HepG2 (cell line): ENCODE measurements around the gene SYNC. TPM values are rescaled to one million over a fixed set of nuclear protein-coding genes. Genes with fewer than 3 reads are reported as not detected.

Experiments used
- ARHGAP35 ChIP-seq: sonication (generic); formaldehyde crosslinking; IDR thresholded peaks from 2 replicates; pipeline ENCODE4 v1.9.0; 2022; ENCODE audit warnings: mild to moderate bottlenecking, inconsistent platforms, moderate library complexity, missing genetic modification reagents, borderline replicate concordance
- EHMT2 ChIP-seq: fragments of 200-600 bp; sonication (generic); IDR thresholded peaks from 2 replicates; pipeline ENCODE4 v1.7.0; 2017; ENCODE audit warnings: antibody characterized with exemption, low read depth, low read length, borderline replicate concordance
- GTF2F1 ChIP-seq: fragments of 150-350 bp; IDR thresholded peaks from 2 replicates; pipeline ENCODE4 v1.6.1; 2014; ENCODE audit warnings: low read length
- IRF2 ChIP-seq: IDR thresholded peaks from 2 replicates; pipeline ENCODE4 v1.6.1; 2018; ENCODE audit warnings: missing genetic modification reagents, missing compliant biosample characterization
- MBD4 ChIP-seq: IDR thresholded peaks from 2 replicates; pipeline ENCODE4 v1.6.1; 2012; ENCODE audit warnings: low read length, inconsistent platforms, borderline replicate concordance
- PHB2 ChIP-seq: fragments of 450-650 bp; IDR thresholded peaks from 2 replicates; pipeline ENCODE4 v1.6.1; 2018; ENCODE audit not compliant: partially characterized antibody
- TEAD2 ChIP-seq: sonication (generic); formaldehyde crosslinking; IDR thresholded peaks from 2 replicates; pipeline ENCODE4 v1.9.0; 2021; ENCODE audit warnings: missing genetic modification reagents
- TEAD3 ChIP-seq: optimal IDR thresholded peaks from 2 replicates; pipeline ENCODE3; 2016; ENCODE audit warnings: borderline replicate concordance
- ZIK1 ChIP-seq: sonication (generic); formaldehyde crosslinking; IDR thresholded peaks from 2 replicates; pipeline ENCODE4 v1.5.0; 2020; ENCODE audit warnings: mild to moderate bottlenecking, low read depth, missing genetic modification reagents, borderline replicate concordance
- ZNF207 ChIP-seq: fragments of 450-650 bp; IDR thresholded peaks from 2 replicates; pipeline ENCODE4 v1.6.1; 2016; ENCODE audit warnings: antibody characterized with exemption, borderline replicate concordance
- ZNF232 ChIP-seq: sonication (generic); formaldehyde crosslinking; IDR thresholded peaks from 2 replicates; pipeline ENCODE4 v1.4.0; 2020; ENCODE audit warnings: missing genetic modification reagents, borderline replicate concordance
- ZNF460 ChIP-seq: sonication (generic); formaldehyde crosslinking; IDR thresholded peaks from 2 replicates; pipeline ENCODE4 v1.5.1; 2020; ENCODE audit warnings: missing genetic modification reagents, mild to moderate bottlenecking, borderline replicate concordance
- ZNF572 ChIP-seq: sonication (generic); formaldehyde crosslinking; IDR thresholded peaks from 2 replicates; pipeline ENCODE4 v1.5.1; 2020; ENCODE audit warnings: mild to moderate bottlenecking, missing genetic modification reagents
- ZNF577 ChIP-seq: sonication (generic); formaldehyde crosslinking; IDR thresholded peaks from 2 replicates; pipeline ENCODE4 v1.4.0; 2020; ENCODE audit warnings: mild to moderate bottlenecking, low read depth, missing genetic modification reagents, borderline replicate concordance
- ZSCAN12 ChIP-seq: sonication (generic); formaldehyde crosslinking; IDR thresholded peaks from 2 replicates; pipeline ENCODE4 v1.9.0; 2021; ENCODE audit warnings: mild to moderate bottlenecking, missing genetic modification reagents
- polyA plus RNA-seq, 8 experiments: library from polyadenylated mRNA; depleted of rRNA in 3 of 8; stranded (reverse) in 7 of 8; unstranded in 1 of 8; fragments of >200 nt; fragmentation: Illumina TruSeq in 4 of 8; extraction: Trizol in 4 of 8; gene quantifications; 2 replicates each; pipeline versions ENCODE4 v1.2.1 to v1.2.3, GENCODE V29; 2011 to 2016; ENCODE audit warnings: low read depth in 4 of 8, missing spikeins in 1 of 8, mixed read lengths in 1 of 8; ENCODE audit not compliant: insufficient read depth in 1 of 8
- total RNA-seq, 5 experiments: library from RNA; depleted of rRNA; stranded (reverse); fragments of >200 nt; fragmentation: Illumina TruSeq; extraction: Trizol; gene quantifications; 2 replicates each; pipeline ENCODE4 v1.2.3, GENCODE V29; 2016; ENCODE audit warnings: low read depth in 1 of 5
- TF ChIP-seq, protein P1 (sequence below): sonication (generic); formaldehyde crosslinking; IDR thresholded peaks from 2 replicates; pipeline ENCODE4 v1.4.0; 2020; ENCODE audit warnings: missing genetic modification reagents, borderline replicate concordance
- TF ChIP-seq, protein P2 (sequence below): sonication (generic); formaldehyde crosslinking; IDR thresholded peaks from 2 replicates; pipeline ENCODE4 v1.8.1; 2023; ENCODE audit warnings: mild to moderate bottlenecking, inconsistent platforms, moderate library complexity, missing genetic modification reagents, borderline replicate concordance
- TF ChIP-seq, protein P3 (sequence below): IDR thresholded peaks from 2 replicates; pipeline ENCODE4 v1.6.1; 2016; ENCODE audit warnings: low read depth
- TF ChIP-seq, protein P4 (sequence below): sonication (generic); formaldehyde crosslinking; conservative IDR thresholded peaks from 2 replicates; pipeline ENCODE4 v1.8.0; 2022; ENCODE audit warnings: mild to moderate bottlenecking, moderate library complexity, missing genetic modification reagents
- TF ChIP-seq, protein P5 (sequence below): sonication (generic); formaldehyde crosslinking; IDR thresholded peaks from 2 replicates; pipeline ENCODE4 v1.4.0; 2020; ENCODE audit warnings: missing genetic modification reagents, borderline replicate concordance

The SYNC gene
- total and polyA plus RNA-seq, 2 of the 13 experiments (the other 11 are each of a cell fraction or from before 2014, with no cell fraction given) = 2.4 to 5.4 TPM

DNA sequence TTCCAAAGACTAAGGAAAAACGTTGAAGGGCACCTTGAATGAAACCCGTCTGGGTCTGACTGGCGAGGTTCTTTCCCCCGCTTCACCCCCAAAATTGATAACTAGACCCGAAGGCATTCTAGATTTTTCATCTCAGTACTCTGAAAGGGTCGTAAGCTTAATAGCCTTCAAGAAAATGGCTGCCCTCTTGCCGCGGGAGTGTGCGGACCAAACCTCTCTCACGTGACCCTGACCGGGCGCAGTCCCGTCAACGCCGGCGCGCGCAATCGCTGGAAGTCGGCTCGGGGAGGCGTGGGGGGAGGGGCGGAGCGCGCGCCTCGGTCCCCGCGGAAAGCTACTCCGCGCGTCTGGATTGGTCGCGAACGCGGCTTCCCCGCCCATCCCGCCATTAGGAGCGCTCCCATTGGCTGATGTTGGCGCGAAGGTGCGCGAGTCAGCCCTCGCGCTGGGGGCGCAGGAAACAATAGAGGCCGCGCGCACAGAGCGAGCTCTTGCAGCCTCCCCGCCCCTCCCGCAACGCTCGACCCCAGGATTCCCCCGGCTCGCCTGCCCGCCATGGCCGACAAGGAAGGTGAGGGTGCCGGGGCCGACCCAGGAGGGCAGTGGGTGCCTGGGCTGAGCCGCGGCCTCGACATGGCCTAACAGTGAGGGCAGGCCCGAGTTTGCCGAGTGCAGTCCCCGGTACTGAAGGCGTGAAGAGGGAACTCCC lies 51.7 kb downstream of the SYNC start, which contains the start of gene RBBP4 (continued):
- TF ChIP-seq, protein P1, sequence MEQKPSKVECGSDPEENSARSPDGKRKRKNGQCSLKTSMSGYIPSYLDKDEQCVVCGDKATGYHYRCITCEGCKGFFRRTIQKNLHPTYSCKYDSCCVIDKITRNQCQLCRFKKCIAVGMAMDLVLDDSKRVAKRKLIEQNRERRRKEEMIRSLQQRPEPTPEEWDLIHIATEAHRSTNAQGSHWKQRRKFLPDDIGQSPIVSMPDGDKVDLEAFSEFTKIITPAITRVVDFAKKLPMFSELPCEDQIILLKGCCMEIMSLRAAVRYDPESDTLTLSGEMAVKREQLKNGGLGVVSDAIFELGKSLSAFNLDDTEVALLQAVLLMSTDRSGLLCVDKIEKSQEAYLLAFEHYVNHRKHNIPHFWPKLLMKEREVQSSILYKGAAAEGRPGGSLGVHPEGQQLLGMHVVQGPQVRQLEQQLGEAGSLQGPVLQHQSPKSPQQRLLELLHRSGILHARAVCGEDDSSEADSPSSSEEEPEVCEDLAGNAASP = 0 out of 2 replicates have a peak, but pooled peaks have one; percentile 6
- TF ChIP-seq GTF2F1 (no peak), ZNF207 (no peak), ZNF572 (peak; percentile 59; the same call in 1 of the 2 replicates), TEAD3 (no peak), EHMT2 (peak; percentile 57; the same call in 1 of the 2 replicates), ARHGAP35 (CRISPR knock-in tag) (no peak; the same call in none of the 2 replicates), TEAD2 (CRISPR knock-in tag) (no peak), ZNF577 (CRISPR knock-in tag) (no peak), ZNF460 (CRISPR knock-in tag) (no peak), ZNF232 (CRISPR knock-in tag) (peak; percentile 69), PHB2 (no peak), IRF2 (0 out of 2 replicates have a peak, but pooled peaks have one; percentile 6), MBD4 (no peak), ZIK1 (peak; percentile 68), ZSCAN12 (CRISPR knock-in tag) (peak; percentile 59)
- TF ChIP-seq, protein P2, sequence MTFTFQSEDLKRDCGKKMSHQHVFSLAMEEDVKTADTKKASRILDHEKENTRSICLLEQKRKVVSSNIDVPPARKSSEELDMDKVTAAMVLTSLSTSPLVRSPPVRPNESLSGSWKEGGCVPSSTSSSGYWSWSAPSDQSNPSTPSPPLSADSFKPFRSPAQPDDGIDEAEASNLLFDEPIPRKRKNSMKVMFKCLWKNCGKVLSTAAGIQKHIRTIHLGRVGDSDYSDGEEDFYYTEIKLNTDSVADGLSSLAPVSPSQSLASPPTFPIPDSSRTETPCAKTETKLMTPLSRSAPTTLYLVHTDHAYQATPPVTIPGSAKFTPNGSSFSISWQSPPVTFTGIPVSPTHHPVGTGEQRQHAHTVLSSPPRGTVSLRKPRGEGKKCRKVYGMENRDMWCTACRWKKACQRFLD (CRISPR knock-in tag) = peak; percentile 62; the same call in 1 of the 2 replicates
- TF ChIP-seq, protein P3, sequence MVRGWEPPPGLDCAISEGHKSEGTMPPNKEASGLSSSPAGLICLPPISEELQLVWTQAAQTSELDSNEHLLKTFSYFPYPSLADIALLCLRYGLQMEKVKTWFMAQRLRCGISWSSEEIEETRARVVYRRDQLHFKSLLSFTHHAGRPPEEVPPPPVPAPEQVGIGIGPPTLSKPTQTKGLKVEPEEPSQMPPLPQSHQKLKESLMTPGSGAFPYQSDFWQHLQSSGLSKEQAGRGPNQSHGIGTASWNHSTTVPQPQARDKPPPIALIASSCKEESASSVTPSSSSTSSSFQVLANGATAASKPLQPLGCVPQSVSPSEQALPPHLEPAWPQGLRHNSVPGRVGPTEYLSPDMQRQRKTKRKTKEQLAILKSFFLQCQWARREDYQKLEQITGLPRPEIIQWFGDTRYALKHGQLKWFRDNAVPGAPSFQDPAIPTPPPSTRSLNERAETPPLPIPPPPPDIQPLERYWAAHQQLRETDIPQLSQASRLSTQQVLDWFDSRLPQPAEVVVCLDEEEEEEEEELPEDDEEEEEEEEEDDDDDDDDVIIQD (CRISPR knock-in tag) = peak; percentile 59; the same call in 1 of the 2 replicates
- TF ChIP-seq, protein P4, sequence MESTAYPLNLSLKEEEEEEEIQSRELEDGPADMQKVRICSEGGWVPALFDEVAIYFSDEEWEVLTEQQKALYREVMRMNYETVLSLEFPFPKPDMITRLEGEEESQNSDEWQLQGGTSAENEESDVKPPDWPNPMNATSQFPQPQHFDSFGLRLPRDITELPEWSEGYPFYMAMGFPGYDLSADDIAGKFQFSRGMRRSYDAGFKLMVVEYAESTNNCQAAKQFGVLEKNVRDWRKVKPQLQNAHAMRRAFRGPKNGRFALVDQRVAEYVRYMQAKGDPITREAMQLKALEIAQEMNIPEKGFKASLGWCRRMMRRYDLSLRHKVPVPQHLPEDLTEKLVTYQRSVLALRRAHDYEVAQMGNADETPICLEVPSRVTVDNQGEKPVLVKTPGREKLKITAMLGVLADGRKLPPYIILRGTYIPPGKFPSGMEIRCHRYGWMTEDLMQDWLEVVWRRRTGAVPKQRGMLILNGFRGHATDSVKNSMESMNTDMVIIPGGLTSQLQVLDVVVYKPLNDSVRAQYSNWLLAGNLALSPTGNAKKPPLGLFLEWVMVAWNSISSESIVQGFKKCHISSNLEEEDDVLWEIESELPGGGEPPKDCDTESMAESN = peak; percentile 57; the same call in 1 of the 2 replicates
- TF ChIP-seq, protein P5, sequence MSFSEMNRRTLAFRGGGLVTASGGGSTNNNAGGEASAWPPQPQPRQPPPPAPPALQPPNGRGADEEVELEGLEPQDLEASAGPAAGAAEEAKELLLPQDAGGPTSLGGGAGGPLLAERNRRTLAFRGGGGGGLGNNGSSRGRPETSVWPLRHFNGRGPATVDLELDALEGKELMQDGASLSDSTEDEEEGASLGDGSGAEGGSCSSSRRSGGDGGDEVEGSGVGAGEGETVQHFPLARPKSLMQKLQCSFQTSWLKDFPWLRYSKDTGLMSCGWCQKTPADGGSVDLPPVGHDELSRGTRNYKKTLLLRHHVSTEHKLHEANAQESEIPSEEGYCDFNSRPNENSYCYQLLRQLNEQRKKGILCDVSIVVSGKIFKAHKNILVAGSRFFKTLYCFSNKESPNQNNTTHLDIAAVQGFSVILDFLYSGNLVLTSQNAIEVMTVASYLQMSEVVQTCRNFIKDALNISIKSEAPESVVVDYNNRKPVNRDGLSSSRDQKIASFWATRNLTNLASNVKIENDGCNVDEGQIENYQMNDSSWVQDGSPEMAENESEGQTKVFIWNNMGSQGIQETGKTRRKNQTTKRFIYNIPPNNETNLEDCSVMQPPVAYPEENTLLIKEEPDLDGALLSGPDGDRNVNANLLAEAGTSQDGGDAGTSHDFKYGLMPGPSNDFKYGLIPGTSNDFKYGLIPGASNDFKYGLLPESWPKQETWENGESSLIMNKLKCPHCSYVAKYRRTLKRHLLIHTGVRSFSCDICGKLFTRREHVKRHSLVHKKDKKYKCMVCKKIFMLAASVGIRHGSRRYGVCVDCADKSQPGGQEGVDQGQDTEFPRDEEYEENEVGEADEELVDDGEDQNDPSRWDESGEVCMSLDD (CRISPR knock-in tag) = peak; percentile 71; the same call in 1 of the 2 replicates
